ENCODE measurements around the gene OR51B4. TPM values are rescaled to one million over a fixed set of nuclear protein-coding genes. Genes with fewer than 3 reads are reported as not detected.

Gene OR51B4
- polyA plus RNA-seq, 1 donor from 2014 or later: not detected

DNA sequence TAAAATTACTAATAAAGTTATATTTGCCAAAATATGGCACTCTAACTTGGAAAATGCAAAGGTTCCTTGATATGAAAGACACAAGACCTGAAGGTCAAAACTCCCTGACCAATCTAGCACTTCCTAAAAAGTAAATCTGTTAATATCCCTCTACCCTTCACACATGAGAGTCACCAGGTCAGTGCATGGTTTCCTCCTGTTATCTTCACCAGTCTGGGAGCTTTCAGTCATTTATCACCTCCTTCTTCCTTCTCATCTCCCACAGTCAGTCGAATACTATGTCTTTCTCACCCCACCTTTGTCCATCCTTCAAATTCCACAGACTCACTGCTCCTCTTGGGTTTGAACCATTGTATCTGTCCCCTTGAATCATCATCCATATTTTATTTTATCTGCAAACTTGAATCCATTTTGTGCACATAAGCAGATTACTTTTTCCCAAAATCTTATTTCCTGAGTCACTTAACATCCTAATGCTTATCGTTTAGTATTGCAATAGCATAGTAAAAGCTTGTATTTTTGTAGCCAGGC, 34.6 kb downstream of the OR51B4 start:
- no peak overlapping the region for H3K4me3 ChIP-seq (ENCODE audit: low read length)
- no peak overlapping the region for H3K4me2 ChIP-seq (ENCODE audit: low read length)
- H3K9ac ChIP-seq (ENCODE audit: low read length): no peak overlapping the region
- H2AFZ ChIP-seq (ENCODE audit: low read depth, low read length): no peak overlapping the region
- H3K27ac ChIP-seq (ENCODE audit: low read length): no peak overlapping the region
- TF ChIP-seq RAD21 (conservative IDR thresholded peaks at IDR 0.05): no peak
- no peak for TF ChIP-seq TAF1 (IDR thresholded peaks at IDR 0.05; ENCODE audit: low read depth)
- TF ChIP-seq, protein P1, sequence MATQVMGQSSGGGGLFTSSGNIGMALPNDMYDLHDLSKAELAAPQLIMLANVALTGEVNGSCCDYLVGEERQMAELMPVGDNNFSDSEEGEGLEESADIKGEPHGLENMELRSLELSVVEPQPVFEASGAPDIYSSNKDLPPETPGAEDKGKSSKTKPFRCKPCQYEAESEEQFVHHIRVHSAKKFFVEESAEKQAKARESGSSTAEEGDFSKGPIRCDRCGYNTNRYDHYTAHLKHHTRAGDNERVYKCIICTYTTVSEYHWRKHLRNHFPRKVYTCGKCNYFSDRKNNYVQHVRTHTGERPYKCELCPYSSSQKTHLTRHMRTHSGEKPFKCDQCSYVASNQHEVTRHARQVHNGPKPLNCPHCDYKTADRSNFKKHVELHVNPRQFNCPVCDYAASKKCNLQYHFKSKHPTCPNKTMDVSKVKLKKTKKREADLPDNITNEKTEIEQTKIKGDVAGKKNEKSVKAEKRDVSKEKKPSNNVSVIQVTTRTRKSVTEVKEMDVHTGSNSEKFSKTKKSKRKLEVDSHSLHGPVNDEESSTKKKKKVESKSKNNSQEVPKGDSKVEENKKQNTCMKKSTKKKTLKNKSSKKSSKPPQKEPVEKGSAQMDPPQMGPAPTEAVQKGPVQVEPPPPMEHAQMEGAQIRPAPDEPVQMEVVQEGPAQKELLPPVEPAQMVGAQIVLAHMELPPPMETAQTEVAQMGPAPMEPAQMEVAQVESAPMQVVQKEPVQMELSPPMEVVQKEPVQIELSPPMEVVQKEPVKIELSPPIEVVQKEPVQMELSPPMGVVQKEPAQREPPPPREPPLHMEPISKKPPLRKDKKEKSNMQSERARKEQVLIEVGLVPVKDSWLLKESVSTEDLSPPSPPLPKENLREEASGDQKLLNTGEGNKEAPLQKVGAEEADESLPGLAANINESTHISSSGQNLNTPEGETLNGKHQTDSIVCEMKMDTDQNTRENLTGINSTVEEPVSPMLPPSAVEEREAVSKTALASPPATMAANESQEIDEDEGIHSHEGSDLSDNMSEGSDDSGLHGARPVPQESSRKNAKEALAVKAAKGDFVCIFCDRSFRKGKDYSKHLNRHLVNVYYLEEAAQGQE (IDR thresholded peaks at IDR 0.05; ENCODE audit: borderline replicate concordance): no peak
- TF ChIP-seq POLR2AphosphoS5 (IDR thresholded peaks at IDR 0.05): no peak
- TF ChIP-seq MXI1 (conservative IDR thresholded peaks at IDR 0.05; ENCODE audit: poor library complexity, severe bottlenecking): no peak
- no peak for TF ChIP-seq SMC3 (conservative IDR thresholded peaks at IDR 0.05; ENCODE audit: poor library complexity)
- TF ChIP-seq, protein P2, sequence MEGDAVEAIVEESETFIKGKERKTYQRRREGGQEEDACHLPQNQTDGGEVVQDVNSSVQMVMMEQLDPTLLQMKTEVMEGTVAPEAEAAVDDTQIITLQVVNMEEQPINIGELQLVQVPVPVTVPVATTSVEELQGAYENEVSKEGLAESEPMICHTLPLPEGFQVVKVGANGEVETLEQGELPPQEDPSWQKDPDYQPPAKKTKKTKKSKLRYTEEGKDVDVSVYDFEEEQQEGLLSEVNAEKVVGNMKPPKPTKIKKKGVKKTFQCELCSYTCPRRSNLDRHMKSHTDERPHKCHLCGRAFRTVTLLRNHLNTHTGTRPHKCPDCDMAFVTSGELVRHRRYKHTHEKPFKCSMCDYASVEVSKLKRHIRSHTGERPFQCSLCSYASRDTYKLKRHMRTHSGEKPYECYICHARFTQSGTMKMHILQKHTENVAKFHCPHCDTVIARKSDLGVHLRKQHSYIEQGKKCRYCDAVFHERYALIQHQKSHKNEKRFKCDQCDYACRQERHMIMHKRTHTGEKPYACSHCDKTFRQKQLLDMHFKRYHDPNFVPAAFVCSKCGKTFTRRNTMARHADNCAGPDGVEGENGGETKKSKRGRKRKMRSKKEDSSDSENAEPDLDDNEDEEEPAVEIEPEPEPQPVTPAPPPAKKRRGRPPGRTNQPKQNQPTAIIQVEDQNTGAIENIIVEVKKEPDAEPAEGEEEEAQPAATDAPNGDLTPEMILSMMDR (IDR thresholded peaks at IDR 0.05; ENCODE audit: poor library complexity, severe bottlenecking): no peak
- TF ChIP-seq EP300 (conservative IDR thresholded peaks at IDR 0.05; ENCODE audit: poor library complexity, severe bottlenecking): no peak
- no peak for TF ChIP-seq EZH2 (IDR thresholded peaks at IDR 0.05; ENCODE audit: borderline replicate concordance, insufficient read depth, low read length, poor library complexity, severe bottlenecking)
- H3K36me3 ChIP-seq (ENCODE audit: insufficient read depth, low read length): no peaks in the 10 kb centered on the region
- H3K79me2 ChIP-seq (replicated peaks; ENCODE audit: insufficient read depth, low read length): no peaks in the 10 kb centered on the region
- no peaks in the 10 kb centered on the region for H3K9me2 ChIP-seq (ENCODE audit: insufficient read depth, low read length)
- no peaks in the 10 kb centered on the region for H4K20me1 ChIP-seq (ENCODE audit: insufficient read depth)
- no peaks in the 10 kb centered on the region for H3F3A ChIP-seq (ENCODE audit: insufficient read depth, low read length, poor library complexity, severe bottlenecking)
- no peaks in the 10 kb centered on the region for H3K27me3 ChIP-seq (ENCODE audit: insufficient read depth, low read depth, low read length)
- H3K9me3 ChIP-seq (ENCODE audit: low read length): no peaks in the 10 kb centered on the region

DNA sequence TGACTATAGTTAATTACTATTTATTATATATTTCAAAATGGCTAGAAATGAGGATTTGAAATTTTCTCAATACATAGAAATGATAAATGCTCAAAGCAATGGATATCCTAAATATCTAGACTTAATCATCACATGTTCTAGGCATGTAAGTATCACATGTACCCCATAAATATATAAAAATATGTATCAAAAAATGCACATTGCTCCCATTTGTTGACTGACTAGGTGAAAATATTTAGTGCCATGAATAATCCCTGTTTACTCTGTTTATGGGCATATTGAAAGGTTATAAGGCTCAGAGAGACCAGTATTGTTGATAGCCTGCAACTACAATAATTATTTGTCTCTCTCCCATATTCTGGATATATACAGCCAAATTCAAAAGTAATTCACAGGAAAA, 35.1 kb downstream of the OR51B4 start:
- no peak overlapping the region for H3K9ac ChIP-seq (ENCODE audit: low read length)
- H3K79me2 ChIP-seq (replicated peaks; ENCODE audit: insufficient read depth, low read length): no peaks in the 10 kb centered on the region
- H3K27ac ChIP-seq (ENCODE audit: low read length): no peak overlapping the region
- H3F3A ChIP-seq (ENCODE audit: insufficient read depth, low read length, poor library complexity, severe bottlenecking): no peaks in the 10 kb centered on the region
- TF ChIP-seq SMC3 (conservative IDR thresholded peaks at IDR 0.05; ENCODE audit: poor library complexity) (no peak), TAF1 (IDR thresholded peaks at IDR 0.05; ENCODE audit: low read depth) (no peak), MXI1 (conservative IDR thresholded peaks at IDR 0.05; ENCODE audit: poor library complexity, severe bottlenecking) (no peak), POLR2AphosphoS5 (IDR thresholded peaks at IDR 0.05) (no peak), EP300 (conservative IDR thresholded peaks at IDR 0.05; ENCODE audit: poor library complexity, severe bottlenecking) (no peak), EZH2 (IDR thresholded peaks at IDR 0.05; ENCODE audit: borderline replicate concordance, insufficient read depth, low read length, poor library complexity, severe bottlenecking) (no peak), RAD21 (conservative IDR thresholded peaks at IDR 0.05) (no peak)
- TF ChIP-seq, protein P2 (IDR thresholded peaks at IDR 0.05; ENCODE audit: poor library complexity, severe bottlenecking): no peak
- TF ChIP-seq, protein P1 (IDR thresholded peaks at IDR 0.05; ENCODE audit: borderline replicate concordance): no peak
- H3K4me3 ChIP-seq (ENCODE audit: low read length): no peak overlapping the region
- H3K9me3 ChIP-seq (ENCODE audit: low read length): no peaks in the 10 kb centered on the region
- no peaks in the 10 kb centered on the region for H3K36me3 ChIP-seq (ENCODE audit: insufficient read depth, low read length)
- H4K20me1 ChIP-seq (ENCODE audit: insufficient read depth): no peaks in the 10 kb centered on the region
- H3K27me3 ChIP-seq (ENCODE audit: insufficient read depth, low read depth, low read length): no peaks in the 10 kb centered on the region
- H3K9me2 ChIP-seq (ENCODE audit: insufficient read depth, low read length): no peaks in the 10 kb centered on the region
- H2AFZ ChIP-seq (ENCODE audit: low read depth, low read length): no peak overlapping the region
- H3K4me2 ChIP-seq (ENCODE audit: low read length): no peak overlapping the region
